Measurements from ENCODE around the gene R3HDM2. TPM values are rescaled to one million over a fixed set of nuclear protein-coding genes. Genes with fewer than 3 reads are reported as not detected.
A peak's percentile ranks its signal among the peaks of the same experiment; 100 is the strongest.

Gene R3HDM2
- total and polyA plus RNA-seq, 10 donors: 11.3 to 90.8 (median 53.5) TPM

- Histone ChIP-seq H3K4me1 (peaks cover 0 to 41% (median 26%) of the 10 kb centered on the region in 6 donors), H3K36me3 (no peaks in the 10 kb centered on the region), H3K27ac (peak overlapping the region; percentile 81 to 98 (median 96)), H3K27me3 (replicated peaks in 1 of 7) (no peaks in the 10 kb centered on the region), H3K9me3 (no peaks in the 10 kb centered on the region), H3K4me3 (peak overlapping the region in 5 of 8 donors; percentile 49 to 85 (median 64))
- TF ChIP-seq POLR2AphosphoS5 (IDR thresholded peaks at IDR 0.05) (no peak), POLR2A (IDR thresholded peaks at IDR 0.05) (no peak), CTCF (IDR thresholded peaks at IDR 0.05 in 8 of 11, conservative IDR thresholded peaks at IDR 0.05 in 3 of 11) (no peak)
- DNase-seq: no peak
- 90 to 95% (median 92%) methylated on average over 11 of the region's 11 CpGs for WGBS, 5 donors
- intact Hi-C loops (cut with DNase I; ENCODE audit: low total_unique reads): no loop called here
Observed at GRCh38 chr12:57431654-57432188, 878 bp upstream of the R3HDM2 start.

GRCh38 chr12:57430112-57430930 is 522 bp downstream of the R3HDM2 start:
- H3K4me1 ChIP-seq: peaks cover 0 to 38% (median 26%) of the 10 kb centered on the region in 6 donors
- H3K9me3 ChIP-seq: no peaks in the 10 kb centered on the region
- H3K4me3 ChIP-seq: peak overlapping the region; percentile 48 to 85 (median 56)
- DNase-seq: peak; percentile 92
- peak overlapping the region; percentile 81 to 98 (median 96) for H3K27ac ChIP-seq
- 1% methylated on average over 23 to 74 of the region's 74 CpGs for WGBS, 5 donors
- intact Hi-C loops (cut with DNase I; ENCODE audit: low total_unique reads): no loop called here
- peak in 5 of 11 experiments; percentile 6 to 40 (median 23) for TF ChIP-seq CTCF (IDR thresholded peaks at IDR 0.05 in 8 of 11, conservative IDR thresholded peaks at IDR 0.05 in 3 of 11)
- no peak for TF ChIP-seq POLR2AphosphoS5 (IDR thresholded peaks at IDR 0.05)
- no peaks in the 10 kb centered on the region for H3K27me3 ChIP-seq (replicated peaks in 1 of 7)
- peaks cover 0 to 9% (median 0%) of the 10 kb centered on the region in 6 donors for H3K36me3 ChIP-seq

- Histone ChIP-seq H3K27ac (peak overlapping the region; percentile 81 to 98 (median 96)), H3K36me3 (peaks cover 0 to 16% (median 0%) of the 10 kb centered on the region in 6 donors), H3K4me3 (peak overlapping the region; percentile 48 to 85 (median 56)), H3K9me3 (no peaks in the 10 kb centered on the region), H3K4me1 (peaks cover 0 to 32% (median 26%) of the 10 kb centered on the region in 6 donors), H3K27me3 (replicated peaks in 1 of 7) (no peaks in the 10 kb centered on the region)
- WGBS, 5 donors: 30 to 42% (median 34%) methylated on average over 9 of the region's 9 CpGs
- intact Hi-C loops (cut with DNase I; ENCODE audit: low total_unique reads): no loop called here
- no peak for TF ChIP-seq CTCF (IDR thresholded peaks at IDR 0.05 in 8 of 11, conservative IDR thresholded peaks at IDR 0.05 in 3 of 11)
- no peak for TF ChIP-seq POLR2AphosphoS5 (IDR thresholded peaks at IDR 0.05)
- no peak for TF ChIP-seq POLR2A (IDR thresholded peaks at IDR 0.05)
- no peak for DNase-seq
Observed at GRCh38 chr12:57429473-57430111, 1.3 kb downstream of the R3HDM2 start.
